Kidney epithelial cell (primary cell): Measurements from ENCODE around the gene ZCCHC24. TPM values are rescaled to one million over a fixed set of nuclear protein-coding genes. Genes with fewer than 3 reads are reported as not detected.

Experiments used
- DNase-seq: peaks from one replicate; pipeline ENCODE4 v3.0.0-alpha.2; 2010; ENCODE audit warnings: low read depth
- H3K27me3 ChIP-seq: 2 replicates; pipeline ENCODE4 v1.6.0; 2011; ENCODE audit warnings: low read length; ENCODE audit not compliant: control insufficient read depth, insufficient read depth
- H3K36me3 ChIP-seq: 2 replicates; pipeline ENCODE4 v1.5.1; 2011; ENCODE audit warnings: low read length; ENCODE audit not compliant: control insufficient read depth, insufficient read depth
- H3K4me3 ChIP-seq: 2 replicates; pipeline ENCODE4 v1.5.1; 2011; ENCODE audit warnings: low read depth, mild to moderate bottlenecking, control low read depth, low read length
- total RNA-seq: library from RNA; depleted of rRNA; stranded (reverse); fragments of >200 nt; gene quantifications from 2 replicates; pipeline ENCODE4 v1.2.3, GENCODE V29; 2015
- TF ChIP-seq, protein P1 (sequence below): IDR thresholded peaks from 2 replicates; pipeline ENCODE4 v1.5.1; 2011; ENCODE audit warnings: mild to moderate bottlenecking, moderate library complexity, low read length, control low read depth, inconsistent platforms; ENCODE audit not compliant: insufficient read depth, poor library complexity, severe bottlenecking

The ZCCHC24 gene
- total RNA-seq, 1 donor from 2014 or later: 6.2 TPM

GRCh38 chr10:79397575-79398303 lies 47.7 kb downstream of the ZCCHC24 start:
- Histone ChIP-seq H3K27me3 (no peaks in the 10 kb centered on the region), H3K4me3 (no peak overlapping the region), H3K36me3 (no peaks in the 10 kb centered on the region)
- TF ChIP-seq, protein P1, sequence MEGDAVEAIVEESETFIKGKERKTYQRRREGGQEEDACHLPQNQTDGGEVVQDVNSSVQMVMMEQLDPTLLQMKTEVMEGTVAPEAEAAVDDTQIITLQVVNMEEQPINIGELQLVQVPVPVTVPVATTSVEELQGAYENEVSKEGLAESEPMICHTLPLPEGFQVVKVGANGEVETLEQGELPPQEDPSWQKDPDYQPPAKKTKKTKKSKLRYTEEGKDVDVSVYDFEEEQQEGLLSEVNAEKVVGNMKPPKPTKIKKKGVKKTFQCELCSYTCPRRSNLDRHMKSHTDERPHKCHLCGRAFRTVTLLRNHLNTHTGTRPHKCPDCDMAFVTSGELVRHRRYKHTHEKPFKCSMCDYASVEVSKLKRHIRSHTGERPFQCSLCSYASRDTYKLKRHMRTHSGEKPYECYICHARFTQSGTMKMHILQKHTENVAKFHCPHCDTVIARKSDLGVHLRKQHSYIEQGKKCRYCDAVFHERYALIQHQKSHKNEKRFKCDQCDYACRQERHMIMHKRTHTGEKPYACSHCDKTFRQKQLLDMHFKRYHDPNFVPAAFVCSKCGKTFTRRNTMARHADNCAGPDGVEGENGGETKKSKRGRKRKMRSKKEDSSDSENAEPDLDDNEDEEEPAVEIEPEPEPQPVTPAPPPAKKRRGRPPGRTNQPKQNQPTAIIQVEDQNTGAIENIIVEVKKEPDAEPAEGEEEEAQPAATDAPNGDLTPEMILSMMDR: no peak
- DNase-seq: no peak

DNA sequence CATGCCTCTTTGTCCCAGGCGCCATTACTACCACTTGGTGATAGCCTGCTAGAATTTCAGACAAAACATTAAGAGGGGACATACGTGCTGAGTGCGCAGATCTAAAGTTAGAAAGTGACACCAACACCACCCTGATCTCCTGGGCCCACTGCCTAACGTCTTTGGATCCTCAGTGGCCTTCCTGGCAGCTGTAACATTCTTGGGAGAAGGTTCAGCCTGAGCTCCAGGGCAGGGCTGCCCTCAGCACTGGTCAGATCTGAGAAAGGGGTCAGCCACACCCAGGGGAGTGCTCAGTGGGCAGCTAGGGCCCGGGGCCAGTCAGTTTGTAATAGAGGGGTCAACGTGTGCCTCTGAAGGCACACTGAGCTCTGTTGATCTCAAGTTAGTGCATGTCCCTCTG lies 48.4 kb downstream of the ZCCHC24 start:
- Histone ChIP-seq H3K27me3 (no peaks in the 10 kb centered on the region), H3K4me3 (no peak overlapping the region), H3K36me3 (no peaks in the 10 kb centered on the region)
- no peak for DNase-seq
- TF ChIP-seq, protein P1: no peak

DNA sequence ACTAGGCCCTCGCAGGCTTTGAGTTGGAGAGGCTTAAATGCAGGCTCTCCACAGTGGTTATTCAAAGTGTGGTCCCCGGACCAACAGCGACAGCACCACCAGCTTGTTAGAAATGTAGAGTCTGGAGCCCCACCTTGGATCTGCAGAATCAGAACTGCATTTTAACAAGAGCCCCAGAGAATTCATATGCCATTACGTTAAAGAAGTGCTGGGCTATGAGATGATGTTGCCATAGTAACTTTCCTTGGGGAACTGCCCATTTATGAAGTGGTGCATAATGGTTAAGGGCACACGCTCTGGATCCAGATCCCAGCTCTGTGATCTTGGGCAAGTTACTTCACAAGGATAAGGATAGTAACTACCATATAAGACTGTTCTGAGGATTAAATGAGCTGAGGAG lies 48.9 kb downstream of the ZCCHC24 start:
- TF ChIP-seq, protein P1: no peak
- no peak for DNase-seq
- Histone ChIP-seq H3K27me3 (no peaks in the 10 kb centered on the region), H3K4me3 (no peak overlapping the region), H3K36me3 (no peaks in the 10 kb centered on the region)

DNA sequence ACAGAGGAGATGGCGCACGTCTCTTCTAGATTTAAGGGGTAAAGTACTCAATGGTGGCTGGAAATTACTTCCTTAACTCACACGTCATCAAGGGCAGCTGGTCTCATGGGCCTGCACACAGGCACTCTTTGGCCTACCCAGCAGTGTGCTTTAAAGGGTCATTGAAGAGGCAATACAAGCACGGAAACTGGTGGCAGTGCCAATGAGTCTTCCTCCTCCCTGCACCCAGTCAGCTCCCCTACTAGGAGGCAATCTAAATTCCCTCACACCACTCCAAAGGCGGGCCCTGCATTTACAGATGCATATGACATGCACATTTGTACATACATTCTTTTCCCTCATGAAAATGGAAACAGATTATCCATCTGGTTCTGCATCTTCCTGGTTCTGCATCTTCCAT lies 50.8 kb downstream of the ZCCHC24 start:
- Histone ChIP-seq H3K36me3 (no peaks in the 10 kb centered on the region), H3K27me3 (no peaks in the 10 kb centered on the region), H3K4me3 (no peak overlapping the region)
- DNase-seq: no peak
- TF ChIP-seq, protein P1: no peak

GRCh38 chr10:79393924-79394610 lies 51.4 kb downstream of the ZCCHC24 start:
- H3K27me3 ChIP-seq: no peaks in the 10 kb centered on the region
- H3K4me3 ChIP-seq: no peak overlapping the region
- DNase-seq: no peak
- H3K36me3 ChIP-seq: no peaks in the 10 kb centered on the region
- TF ChIP-seq, protein P1: no peak
